H1 (cell line): ENCODE measurements around the gene CELF4. TPM values are rescaled to one million over a fixed set of nuclear protein-coding genes. Genes with fewer than 3 reads are reported as not detected.

ENCODE experiments used
- CTCF ChIA-PET: fragments of 300-600 bp; sonication (Branson Sonifier 250); formaldehyde crosslinking; loops from one replicate; lab custom pipeline; 2021; ENCODE audit not compliant: partially characterized antibody; lab: Charles Lee
- POLR2A ChIA-PET: fragments of 300-600 bp; sonication (Branson Sonifier 250); formaldehyde crosslinking; loops from one replicate; lab custom pipeline; 2021; ENCODE audit warnings: inconsistent platforms; ENCODE audit not compliant: partially characterized antibody; lab: Charles Lee
- DNase-seq, 2 experiments: peaks; one replicate each; pipeline versions ENCODE4 v3.0.0 to v3.0.0-alpha.2; 2010 to 2022; ENCODE audit warnings: low spot score in 2 of 2, low read depth in 1 of 2, mixed read lengths in 1 of 2
- FAIRE-seq: peaks from 2 replicates; lab custom pipeline; 2011; peaks lifted over from hg19 to GRCh38; lab: Jason Lieb, UNC
- H2AFZ ChIP-seq: 2 replicates; pipeline ENCODE4 v1.8.1; 2012; ENCODE audit warnings: low read length, inconsistent platforms
- H2AK5ac ChIP-seq: 2 replicates; pipeline ENCODE4 v1.6.1; 2013; ENCODE audit warnings: low read depth, low read length
- H2BK120ac ChIP-seq: replicated peaks from 2 replicates; pipeline ENCODE3; 2013; ENCODE audit warnings: low read depth, low read length, inconsistent platforms
- H2BK12ac ChIP-seq: 2 replicates; pipeline ENCODE4 v1.6.1; 2013; ENCODE audit warnings: low read depth, low read length
- H2BK15ac ChIP-seq: 2 replicates; pipeline ENCODE4 v1.6.1; 2013; ENCODE audit warnings: low read length
- H2BK20ac ChIP-seq: 2 replicates; pipeline ENCODE4 v1.6.1; 2013; ENCODE audit warnings: low read length
- H2BK5ac ChIP-seq: 2 replicates; pipeline ENCODE4 v1.6.1; 2013; ENCODE audit warnings: low read depth, low read length
- H3K14ac ChIP-seq: 2 replicates; pipeline ENCODE4 v1.6.1; 2013; ENCODE audit warnings: inconsistent platforms; ENCODE audit not compliant: insufficient read length
- H3K18ac ChIP-seq: 2 replicates; pipeline ENCODE4 v1.6.1; 2013; ENCODE audit warnings: low read length; ENCODE audit errors: extremely low read depth
- H3K23ac ChIP-seq: 2 replicates; pipeline ENCODE4 v1.6.1; 2013; ENCODE audit warnings: inconsistent platforms; ENCODE audit not compliant: insufficient read length
- H3K23me2 ChIP-seq: 2 replicates; pipeline ENCODE4 v1.6.1; 2013; ENCODE audit warnings: low read depth, low read length
- H3K27ac ChIP-seq: 2 replicates; pipeline ENCODE4 v1.6.1; 2011; ENCODE audit warnings: low read depth, low read length, inconsistent platforms
- H3K27me3 ChIP-seq, 4 experiments: replicated peaks in 1 of 4; 1 replicate in 1 of 4; 2 replicates in 3 of 4; pipeline versions ENCODE4 v1.6.1 to v1.8.1; 2011 to 2013; ENCODE audit warnings: low read length in 3 of 4, mild to moderate bottlenecking in 3 of 4, inconsistent platforms in 2 of 4, mixed read lengths in 2 of 4, moderate library complexity in 1 of 4; ENCODE audit not compliant: control insufficient read depth in 3 of 4, insufficient read depth in 3 of 4; ENCODE audit errors: extremely low read depth in 1 of 4
- H3K36me3 ChIP-seq, 4 experiments: 2 replicates each; pipeline versions ENCODE4 v1.6.1 to v1.8.1; 2011 to 2013; ENCODE audit warnings: mild to moderate bottlenecking in 4 of 4, low read length in 3 of 4, moderate library complexity in 2 of 4, control low read depth in 1 of 4, inconsistent platforms in 1 of 4; ENCODE audit not compliant: insufficient read depth in 4 of 4, control insufficient read depth in 2 of 4
- H3K4ac ChIP-seq: replicated peaks from 2 replicates; pipeline ENCODE3; 2013; ENCODE audit warnings: low read length, low read depth, mixed read lengths, inconsistent platforms; ENCODE audit not compliant: insufficient read length
- H3K4me1 ChIP-seq, 4 experiments: replicated peaks in 1 of 4; 1 replicate in 1 of 4; 2 replicates in 3 of 4; pipeline versions ENCODE4 v1.6.1 to v1.8.1; 2011 to 2013; ENCODE audit warnings: low read length in 3 of 4, inconsistent platforms in 2 of 4, mixed read lengths in 1 of 4; ENCODE audit not compliant: insufficient read depth in 4 of 4, control insufficient read depth in 3 of 4
- H3K4me2 ChIP-seq, 2 experiments: 2 replicates each; pipeline versions ENCODE4 v1.6.1 to v1.8.1; 2011 to 2013; ENCODE audit warnings: low read depth in 2 of 2, low read length in 2 of 2, control low read depth in 1 of 2, inconsistent platforms in 1 of 2, mild to moderate bottlenecking in 1 of 2; ENCODE audit not compliant: insufficient read depth in 1 of 2
- H3K4me3 ChIP-seq, 4 experiments: fragments of 200-600, 300-600 bp in 1 of 4; sonication (generic), shearing (Covaris generic), sonication (Bioruptor Twin) in 1 of 4; 2 replicates each; pipeline versions ENCODE4 v1.5.1 to v1.8.1; 2011 to 2016; ENCODE audit warnings: low read length in 4 of 4, low read depth in 3 of 4, control low read depth in 2 of 4, inconsistent platforms in 2 of 4, mild to moderate bottlenecking in 2 of 4, mixed read lengths in 1 of 4, moderate library complexity in 1 of 4; ENCODE audit not compliant: insufficient read depth in 2 of 4; ENCODE audit errors: extremely low read depth in 1 of 4
- H3K56ac ChIP-seq: replicated peaks from 2 replicates; pipeline ENCODE3; 2013; ENCODE audit warnings: low read depth, mild to moderate bottlenecking, mixed read lengths, low read length, inconsistent platforms; ENCODE audit not compliant: insufficient read length
- H3K79me1 ChIP-seq: 2 replicates; pipeline ENCODE4 v1.6.1; 2013; ENCODE audit warnings: low read depth, low read length, control low read depth
- H3K79me2 ChIP-seq, 2 experiments: 2 replicates each; pipeline versions ENCODE4 v1.6.1 to v1.8.1; 2012 to 2013; ENCODE audit warnings: low read length in 2 of 2, mild to moderate bottlenecking in 2 of 2, inconsistent platforms in 1 of 2; ENCODE audit not compliant: insufficient read depth in 2 of 2, control insufficient read depth in 1 of 2
- H3K9ac ChIP-seq, 4 experiments: replicated peaks in 1 of 4; 1 replicate in 1 of 4; 2 replicates in 3 of 4; pipeline versions ENCODE4 v1.6.1 to v1.8.1; 2011 to 2013; ENCODE audit warnings: low read depth in 3 of 4, low read length in 3 of 4, control low read depth in 2 of 4, mild to moderate bottlenecking in 2 of 4, moderate library complexity in 2 of 4, inconsistent platforms in 1 of 4; ENCODE audit errors: extremely low read depth in 1 of 4
- H3K9me3 ChIP-seq, 2 experiments: 2 replicates each; pipeline versions ENCODE4 v1.6.1 to v1.8.1; 2012 to 2013; ENCODE audit warnings: mild to moderate bottlenecking in 2 of 2, moderate library complexity in 2 of 2, control low read depth in 1 of 2, inconsistent platforms in 1 of 2, low read depth in 1 of 2, low read length in 1 of 2, mixed read lengths in 1 of 2; ENCODE audit not compliant: insufficient read depth in 2 of 2
- H4K20me1 ChIP-seq, 2 experiments: replicated peaks in 1 of 2; 2 replicates each; pipeline versions ENCODE3 to v1.8.1; 2011 to 2013; ENCODE audit warnings: inconsistent platforms in 2 of 2, low read length in 2 of 2, mild to moderate bottlenecking in 1 of 2; ENCODE audit not compliant: insufficient read depth in 2 of 2, control insufficient read depth in 1 of 2
- H4K5ac ChIP-seq: 2 replicates; pipeline ENCODE4 v1.6.1; 2013; ENCODE audit warnings: low read length, low read depth, mixed read lengths, inconsistent platforms; ENCODE audit not compliant: insufficient read length
- H4K8ac ChIP-seq: 2 replicates; pipeline ENCODE4 v1.8.0; 2013; ENCODE audit warnings: mild to moderate bottlenecking, moderate library complexity, low read length, inconsistent platforms; ENCODE audit not compliant: insufficient read depth; ENCODE audit errors: extremely low read depth
- H4K91ac ChIP-seq: replicated peaks from 2 replicates; pipeline ENCODE3; 2013; ENCODE audit warnings: low read length, mixed read lengths, inconsistent platforms; ENCODE audit not compliant: insufficient read length
- CEBPB ChIP-seq: IDR thresholded peaks from 2 replicates; pipeline ENCODE4 v1.6.1; 2012; ENCODE audit warnings: low read depth, low read length
- EP300 ChIP-seq, 2 experiments: IDR thresholded peaks; 1 replicate in 1 of 2; 2 replicates in 1 of 2; pipeline ENCODE4 v1.6.1; 2011 to 2012; ENCODE audit warnings: low read depth in 2 of 2, low read length in 2 of 2, mild to moderate bottlenecking in 2 of 2, borderline replicate concordance in 1 of 2, inconsistent platforms in 1 of 2, moderate library complexity in 1 of 2
- EZH2 ChIP-seq: fragments of 200-600 bp; sonication (generic); IDR thresholded peaks from 2 replicates; pipeline ENCODE4 v1.7.1; 2012; ENCODE audit warnings: low read depth, mild to moderate bottlenecking, moderate library complexity, low read length, inconsistent platforms; ENCODE audit not compliant: severe bottlenecking
- SP2 ChIP-seq: IDR thresholded peaks from 2 replicates; pipeline ENCODE4 v1.6.1; 2012; ENCODE audit warnings: mild to moderate bottlenecking, low read length, inconsistent platforms
- TAF7 ChIP-seq: optimal IDR thresholded peaks from 2 replicates; pipeline ENCODE3; 2011; ENCODE audit warnings: low read depth, mild to moderate bottlenecking, inconsistent platforms, low read length, moderate library complexity, borderline replicate concordance
- WGBS, 2 experiments: shearing (Covaris generic) in 1 of 2; methylation state at CpG; one replicate each; pipeline versions ENCODE4 v1.1.6 to v1.1.7; 2013 to 2015; ENCODE audit warnings: low lambda C conversion rate in 2 of 2, mixed read lengths in 2 of 2, inconsistent platforms in 1 of 2, low coverage in 1 of 2, missing lambda C conversion rate in 1 of 2; ENCODE audit not compliant: insufficient replicate concordance in 2 of 2, insufficient coverage in 1 of 2, insufficient read length in 1 of 2; ENCODE audit errors: extremely low coverage in 1 of 2, missing lambda C conversion rate in 1 of 2; 5-methylcytosine and 5-hydroxymethylcytosine counted together
- polyA plus RNA-seq, 7 experiments: library from polyadenylated mRNA; depleted of rRNA in 3 of 7; stranded (reverse) in 5 of 7; unstranded in 2 of 7; fragments of >200 nt in 5 of 7; fragments of 200-250 nt in 2 of 7; gene quantifications; 1 replicate in 5 of 7; 2 replicates in 1 of 7; 4 replicates in 1 of 7; pipeline versions ENCODE4 v1.2.1 to v1.2.3, GENCODE V29; 2011 to 2013; ENCODE audit warnings: missing spikeins in 2 of 7, mixed read lengths in 2 of 7
- total RNA-seq: library from RNA; stranded (reverse); fragmentation: NEBNext Ultra II Directional; extraction: Animal tissue kit (Norgen Biotek cat#: 25700); gene quantifications from 2 replicates; pipeline ENCODE4 v1.2.1, GENCODE V29; 2021

Gene CELF4
- total and polyA plus RNA-seq, 2 of the 8 experiments (the other 6 are each of a cell fraction or from before 2014, with no cell fraction given): 1.6 to 3.4 TPM

- Histone ChIP-seq H3K79me2 (no peaks in the 10 kb centered on the region), H3K79me1 (no peaks in the 10 kb centered on the region), H3K9me3 (peaks cover 1 to 2% of the 10 kb centered on the region in 2 experiments; a peak in 2 of 4 replicates), H2BK20ac (peak overlapping the region; percentile 56; the same call in 1 of the 2 replicates), H3K27ac (no peak overlapping the region), H3K18ac (no peak overlapping the region), H4K91ac (no peak overlapping the region), H3K4me3 (no peak overlapping the region), H4K5ac (no peak overlapping the region), H3K4ac (no peak overlapping the region), H3K27me3 (peaks cover 0 to 2% (median 0%) of the 10 kb centered on the region in 4 experiments; a peak in 2 of 7 replicates), H2BK120ac (no peak overlapping the region), H2BK12ac (no peak overlapping the region), H2BK5ac (no peak overlapping the region), H3K23me2 (no peaks in the 10 kb centered on the region), H3K4me2 (peak overlapping the region in 1 of 2 experiments; percentile 41; a peak in 2 of 4 replicates), H3K23ac (no peak overlapping the region), H3K9ac (no peak overlapping the region), H2BK15ac (no peak overlapping the region), H2AFZ (no peak overlapping the region), H3K36me3 (no peaks in the 10 kb centered on the region), H2AK5ac (no peak overlapping the region), H3K56ac (no peak overlapping the region), H4K8ac (no peak overlapping the region), H4K20me1 (no peaks in the 10 kb centered on the region), H3K4me1 (peaks cover 0 to 10% (median 7%) of the 10 kb centered on the region in 4 experiments; a peak in 3 of 7 replicates), H3K14ac (no peak overlapping the region)
- POLR2A ChIA-PET: interaction anchor here (0.6 to 1.3 kb wide), 3 partner anchors 18 to 102 kb away, joined by 3 to 4 read pairs (median 3); no protein-coding TSS in a partner anchor
- CTCF ChIA-PET: interaction anchor here (0.6 to 1.2 kb wide), 6 partner anchors 10 to 382 kb away, joined by 3 to 4 read pairs (median 3); no protein-coding TSS in a partner anchor
- FAIRE-seq (peak; percentile 42), DNase-seq (no peak)
- WGBS, 2 experiments: 69% methylated on average over 7 of the region's 7 CpGs; no CpG with 5 or more reads in 1 of the 2 experiments
- TF ChIP-seq CEBPB: no peak
- no peak for TF ChIP-seq SP2
- no peak for TF ChIP-seq EZH2
- no peak for TF ChIP-seq EP300 (IDR thresholded peaks at IDR 0.05; ENCODE audit: borderline replicate concordance in 1 of 2, low read depth in 2 of 2, low read length in 2 of 2)
- TF ChIP-seq TAF7: no peak
Measured at GRCh38 chr18:37584952-37585695, 19.5 kb upstream of the CELF4 start.
